ENCODE results near the gene VANGL2. TPM values are rescaled to one million over a fixed set of nuclear protein-coding genes. Genes with fewer than 3 reads are reported as not detected.

Gene VANGL2
- total RNA-seq, 1 donor from 2014 or later: 2.1 TPM

GRCh38 chr1:160367934-160368923 lies 32.1 kb upstream of the VANGL2 start:
- H3K9ac ChIP-seq (ENCODE audit: low read depth in 1 of 3, low read length in 3 of 3): no peak overlapping the region
- H3K27ac ChIP-seq (ENCODE audit: low read depth, low read length): no peak overlapping the region
- peaks cover 0 to 3% (median 2%) of the 10 kb centered on the region in 3 donors for H3K27me3 ChIP-seq (ENCODE audit: control insufficient read depth in 3 of 3, insufficient read depth in 3 of 3, low read length in 3 of 3)
- H3K36me3 ChIP-seq (ENCODE audit: control insufficient read depth in 3 of 3, insufficient read depth in 3 of 3, low read length in 3 of 3): no peaks in the 10 kb centered on the region
- no peaks in the 10 kb centered on the region for H3K4me1 ChIP-seq (ENCODE audit: control insufficient read depth in 3 of 3, insufficient read depth in 3 of 3, low read length in 3 of 3)
- H3K9me3 ChIP-seq (ENCODE audit: control insufficient read depth in 3 of 3, low read length in 3 of 3): no peaks in the 10 kb centered on the region
- H3K4me3 ChIP-seq (ENCODE audit: low read length in 3 of 3): no peak overlapping the region

- peaks cover 0 to 3% (median 2%) of the 10 kb centered on the region in 3 donors for H3K27me3 ChIP-seq (ENCODE audit: control insufficient read depth in 3 of 3, insufficient read depth in 3 of 3, low read length in 3 of 3)
- H3K4me3 ChIP-seq (ENCODE audit: low read length in 3 of 3): no peak overlapping the region
- no peak overlapping the region for H3K27ac ChIP-seq (ENCODE audit: low read depth, low read length)
- no peaks in the 10 kb centered on the region for H3K4me1 ChIP-seq (ENCODE audit: control insufficient read depth in 3 of 3, insufficient read depth in 3 of 3, low read length in 3 of 3)
- H3K9ac ChIP-seq (ENCODE audit: low read depth in 1 of 3, low read length in 3 of 3): no peak overlapping the region
- H3K36me3 ChIP-seq (ENCODE audit: control insufficient read depth in 3 of 3, insufficient read depth in 3 of 3, low read length in 3 of 3): no peaks in the 10 kb centered on the region
- H3K9me3 ChIP-seq (ENCODE audit: control insufficient read depth in 3 of 3, low read length in 3 of 3): no peaks in the 10 kb centered on the region
These were observed 31.3 kb upstream of the VANGL2 start for GRCh38 chr1:160369087-160369486.

GRCh38 chr1:160370561-160371345 lies 29.6 kb upstream of the VANGL2 start:
- Histone ChIP-seq H3K9ac (ENCODE audit: low read depth in 1 of 3, low read length in 3 of 3) (no peak overlapping the region), H3K4me1 (ENCODE audit: control insufficient read depth in 3 of 3, insufficient read depth in 3 of 3, low read length in 3 of 3) (peaks cover 2 to 11% (median 7%) of the 10 kb centered on the region in 3 donors), H3K9me3 (ENCODE audit: control insufficient read depth in 3 of 3, low read length in 3 of 3) (no peaks in the 10 kb centered on the region), H3K27ac (ENCODE audit: low read depth, low read length) (no peak overlapping the region), H3K4me3 (ENCODE audit: low read length in 3 of 3) (no peak overlapping the region), H3K27me3 (ENCODE audit: control insufficient read depth in 3 of 3, insufficient read depth in 3 of 3, low read length in 3 of 3) (peaks cover 0 to 3% (median 2%) of the 10 kb centered on the region in 3 donors), H3K36me3 (ENCODE audit: control insufficient read depth in 3 of 3, insufficient read depth in 3 of 3, low read length in 3 of 3) (no peaks in the 10 kb centered on the region)

- no peak overlapping the region for H3K27ac ChIP-seq (ENCODE audit: low read depth, low read length)
- no peaks in the 10 kb centered on the region for H3K36me3 ChIP-seq (ENCODE audit: control insufficient read depth in 3 of 3, insufficient read depth in 3 of 3, low read length in 3 of 3)
- peaks cover 0 to 3% (median 2%) of the 10 kb centered on the region in 3 donors for H3K27me3 ChIP-seq (ENCODE audit: control insufficient read depth in 3 of 3, insufficient read depth in 3 of 3, low read length in 3 of 3)
- no peak overlapping the region for H3K4me3 ChIP-seq (ENCODE audit: low read length in 3 of 3)
- H3K4me1 ChIP-seq (ENCODE audit: control insufficient read depth in 3 of 3, insufficient read depth in 3 of 3, low read length in 3 of 3): peaks cover 7 to 16% (median 12%) of the 10 kb centered on the region in 3 donors
- no peaks in the 10 kb centered on the region for H3K9me3 ChIP-seq (ENCODE audit: control insufficient read depth in 3 of 3, low read length in 3 of 3)
- no peak overlapping the region for H3K9ac ChIP-seq (ENCODE audit: low read depth in 1 of 3, low read length in 3 of 3)
These were observed 29.1 kb upstream of the VANGL2 start for GRCh38 chr1:160371346-160371631.

GRCh38 chr1:160371756-160372155 lies 28.6 kb upstream of the VANGL2 start:
- Histone ChIP-seq H3K27me3 (ENCODE audit: control insufficient read depth in 3 of 3, insufficient read depth in 3 of 3, low read length in 3 of 3) (peaks cover 0 to 3% (median 2%) of the 10 kb centered on the region in 3 donors), H3K4me1 (ENCODE audit: control insufficient read depth in 3 of 3, insufficient read depth in 3 of 3, low read length in 3 of 3) (peaks cover 11 to 18% (median 15%) of the 10 kb centered on the region in 3 donors), H3K9ac (ENCODE audit: low read depth in 1 of 3, low read length in 3 of 3) (no peak overlapping the region), H3K36me3 (ENCODE audit: control insufficient read depth in 3 of 3, insufficient read depth in 3 of 3, low read length in 3 of 3) (no peaks in the 10 kb centered on the region), H3K4me3 (ENCODE audit: low read length in 3 of 3) (no peak overlapping the region), H3K9me3 (ENCODE audit: control insufficient read depth in 3 of 3, low read length in 3 of 3) (no peaks in the 10 kb centered on the region), H3K27ac (ENCODE audit: low read depth, low read length) (no peak overlapping the region)

- no peak overlapping the region for H3K9ac ChIP-seq (ENCODE audit: low read depth in 1 of 3, low read length in 3 of 3)
- H3K4me3 ChIP-seq (ENCODE audit: low read length in 3 of 3): no peak overlapping the region
- H3K36me3 ChIP-seq (ENCODE audit: control insufficient read depth in 3 of 3, insufficient read depth in 3 of 3, low read length in 3 of 3): no peaks in the 10 kb centered on the region
- H3K4me1 ChIP-seq (ENCODE audit: control insufficient read depth in 3 of 3, insufficient read depth in 3 of 3, low read length in 3 of 3): peaks cover 11 to 18% (median 15%) of the 10 kb centered on the region in 3 donors
- H3K9me3 ChIP-seq (ENCODE audit: control insufficient read depth in 3 of 3, low read length in 3 of 3): no peaks in the 10 kb centered on the region
- no peaks in the 10 kb centered on the region for H3K27me3 ChIP-seq (ENCODE audit: control insufficient read depth in 3 of 3, insufficient read depth in 3 of 3, low read length in 3 of 3)
- no peak overlapping the region for H3K27ac ChIP-seq (ENCODE audit: low read depth, low read length)
These were observed 26.7 kb upstream of the VANGL2 start for GRCh38 chr1:160373696-160374095.

GRCh38 chr1:160374306-160375110 lies 25.9 kb upstream of the VANGL2 start:
- no peaks in the 10 kb centered on the region for H3K27me3 ChIP-seq (ENCODE audit: control insufficient read depth in 3 of 3, insufficient read depth in 3 of 3, low read length in 3 of 3)
- H3K4me3 ChIP-seq (ENCODE audit: low read length in 3 of 3): no peak overlapping the region
- no peak overlapping the region for H3K9ac ChIP-seq (ENCODE audit: low read depth in 1 of 3, low read length in 3 of 3)
- H3K9me3 ChIP-seq (ENCODE audit: control insufficient read depth in 3 of 3, low read length in 3 of 3): no peaks in the 10 kb centered on the region
- H3K4me1 ChIP-seq (ENCODE audit: control insufficient read depth in 3 of 3, insufficient read depth in 3 of 3, low read length in 3 of 3): peaks cover 11 to 18% (median 15%) of the 10 kb centered on the region in 3 donors
- no peak overlapping the region for H3K27ac ChIP-seq (ENCODE audit: low read depth, low read length)
- no peaks in the 10 kb centered on the region for H3K36me3 ChIP-seq (ENCODE audit: control insufficient read depth in 3 of 3, insufficient read depth in 3 of 3, low read length in 3 of 3)

GRCh38 chr1:160375788-160376524 lies 24.4 kb upstream of the VANGL2 start:
- Histone ChIP-seq H3K4me3 (ENCODE audit: low read length in 3 of 3) (peak overlapping the region in 2 of 3 donors; percentile 31 to 52), H3K9ac (ENCODE audit: low read depth in 1 of 3, low read length in 3 of 3) (peak overlapping the region in 1 of 3 donors; percentile 20), H3K9me3 (ENCODE audit: control insufficient read depth in 3 of 3, low read length in 3 of 3) (no peaks in the 10 kb centered on the region), H3K27ac (ENCODE audit: low read depth, low read length) (no peak overlapping the region), H3K36me3 (ENCODE audit: control insufficient read depth in 3 of 3, insufficient read depth in 3 of 3, low read length in 3 of 3) (no peaks in the 10 kb centered on the region), H3K4me1 (ENCODE audit: control insufficient read depth in 3 of 3, insufficient read depth in 3 of 3, low read length in 3 of 3) (peaks cover 11 to 18% (median 15%) of the 10 kb centered on the region in 3 donors), H3K27me3 (ENCODE audit: control insufficient read depth in 3 of 3, insufficient read depth in 3 of 3, low read length in 3 of 3) (no peaks in the 10 kb centered on the region)

- peak overlapping the region in 2 of 3 donors; percentile 31 to 52 for H3K4me3 ChIP-seq (ENCODE audit: low read length in 3 of 3)
- H3K9ac ChIP-seq (ENCODE audit: low read depth in 1 of 3, low read length in 3 of 3): peak overlapping the region in 1 of 3 donors; percentile 20
- H3K27me3 ChIP-seq (ENCODE audit: control insufficient read depth in 3 of 3, insufficient read depth in 3 of 3, low read length in 3 of 3): no peaks in the 10 kb centered on the region
- H3K36me3 ChIP-seq (ENCODE audit: control insufficient read depth in 3 of 3, insufficient read depth in 3 of 3, low read length in 3 of 3): no peaks in the 10 kb centered on the region
- no peaks in the 10 kb centered on the region for H3K9me3 ChIP-seq (ENCODE audit: control insufficient read depth in 3 of 3, low read length in 3 of 3)
- H3K4me1 ChIP-seq (ENCODE audit: control insufficient read depth in 3 of 3, insufficient read depth in 3 of 3, low read length in 3 of 3): peaks cover 11 to 18% (median 15%) of the 10 kb centered on the region in 3 donors
- H3K27ac ChIP-seq (ENCODE audit: low read depth, low read length): no peak overlapping the region
These were observed 23.7 kb upstream of the VANGL2 start for GRCh38 chr1:160376525-160377131.
